Left colon (tissue), 2 donors: Measurements from ENCODE around the gene ABHD15. TPM values are rescaled to one million over a fixed set of nuclear protein-coding genes. Genes with fewer than 3 reads are reported as not detected.

Experiments
- ATAC-seq: fragments of 200-7000 bp; cut with Tn5 transposase; one replicate; pipeline ENCODE4 v1.9.1; 2020; ENCODE audit warnings: mild to moderate bottlenecking, moderate library complexity
- DNase-seq, 2 donors: peaks; one replicate each; pipeline ENCODE4 v3.0.0-alpha.2; 2020
- intact Hi-C, 2 donors: fragments of 100-400 bp; cut with DNase I in 1 of 2; cut with micrococcal nuclease in 1 of 2; formaldehyde crosslinking; loops; one replicate each; pipeline versions ENCODE4 v1.11.2 to v1.14.0; 2022; cut with DNase I, micrococcal nuclease
- long read RNA-seq: library from polyadenylated mRNA; unstranded; transcript quantifications from one replicate; pipeline ENCODE4 v2.0.0, GENCODE V29; 2021
- total RNA-seq, 2 donors: library from RNA; stranded (reverse); fragmentation: NEBNext Ultra II Directional; extraction: Animal tissue kit (Norgen Biotek cat#: 25700); gene quantifications; one replicate each; pipeline ENCODE4 v1.2.1, GENCODE V29; 2021
- donor health status: DM: no; HTN: no; CAD: no.
- donor health status: DM: yes; HTN: yes; CAD: no.

The ABHD15 gene
- total RNA-seq, result 10 to 100 TPM; 19.5 to 24.0 TPM
- long read RNA-seq, transcript ABHD15-201 (2 exons, 3,592 nt), result major isoform, 49 of 63 reads
- long read RNA-seq, partial matches to known transcripts, result 12 of 63 reads
- long read RNA-seq, other reads (novel, unspliced or antisense), result 2 of 63 reads

GRCh38 chr17:29566473-29567303 lies at the start of gene ABHD15:
ABHD15 (minus strand) TSS chr17:29567037; CDS start chr17:29566966, 71 bp downstream.
- intact Hi-C loops, result no loop called here
- peak; percentile 77 to 83 for DNase-seq
- peak; percentile 61 for ATAC-seq

- ATAC-seq, result peak; percentile 73
- intact Hi-C loops, result no loop called here
- peak; percentile 79 to 89 for DNase-seq
Measured at GRCh38 chr17:29615492-29616299, 48.9 kb upstream of the ABHD15 start.

- ATAC-seq (no peak), DNase-seq (peak; percentile 48 to 54)
- intact Hi-C loops, result no loop called here
Measured at GRCh38 chr17:29615048-29615385, 48.2 kb upstream of the ABHD15 start.

- intact Hi-C loops, result no loop called here
- ATAC-seq (no peak), DNase-seq (no peak)
Measured at GRCh38 chr17:29614349-29615047, 47.7 kb upstream of the ABHD15 start.

GRCh38 chr17:29613856-29614255 lies 47.0 kb upstream of the ABHD15 start:
- intact Hi-C loops, result no loop called here
- ATAC-seq, result no peak
- peak in 1 of 2 donors; percentile 36 for DNase-seq

- peak; percentile 92 to 96 for DNase-seq
- intact Hi-C loops, result no loop called here
- ATAC-seq, result peak; percentile 65
Measured at GRCh38 chr17:29613352-29613837, 46.6 kb upstream of the ABHD15 start.

GRCh38 chr17:29612404-29613280 lies 45.8 kb upstream of the ABHD15 start:
- intact Hi-C loops, result no loop called here
- DNase-seq, result no peak
- no peak for ATAC-seq

- ATAC-seq (no peak), DNase-seq (no peak)
- intact Hi-C loops, result no loop called here
Measured at GRCh38 chr17:29612094-29612403, 45.2 kb upstream of the ABHD15 start.

GRCh38 chr17:29611351-29612093 lies 44.7 kb upstream of the ABHD15 start:
- no peak for ATAC-seq
- intact Hi-C loops, result no loop called here
- no peak for DNase-seq

GRCh38 chr17:29610395-29610794 lies 43.6 kb upstream of the ABHD15 start:
- ATAC-seq (no peak), DNase-seq (no peak)
- intact Hi-C loops, result no loop called here

GRCh38 chr17:29608986-29609385 lies 42.1 kb upstream of the ABHD15 start:
- intact Hi-C loops, result no loop called here
- ATAC-seq (no peak), DNase-seq (no peak)

- ATAC-seq (no peak), DNase-seq (no peak)
- intact Hi-C loops, result no loop called here
Measured at GRCh38 chr17:29607557-29608195, 40.8 kb upstream of the ABHD15 start.

GRCh38 chr17:29603109-29603674 lies 36.4 kb upstream of the ABHD15 start:
- intact Hi-C loops, result no loop called here
- no peak for DNase-seq

GRCh38 chr17:29597361-29598172 lies 30.7 kb upstream of the ABHD15 start:
- no peak for ATAC-seq
- intact Hi-C loops, result no loop called here
- no peak for DNase-seq

More at GRCh38 chr17:29603109-29603674, 36.4 kb upstream of the ABHD15 start:
- no peak for ATAC-seq

GRCh38 chr17:29596811-29597210 lies 30.0 kb upstream of the ABHD15 start:
- DNase-seq, result no peak
- intact Hi-C loops, result no loop called here
- no peak for ATAC-seq
